ENCODE results near the gene APOBEC2. TPM values are rescaled to one million over a fixed set of nuclear protein-coding genes. Genes with fewer than 3 reads are reported as not detected.
A peak's percentile ranks its signal among the peaks of the same experiment; 100 is the strongest.

Gene APOBEC2
- total and polyA plus RNA-seq, 2 experiments from 2014 or later, result not detected

DNA sequence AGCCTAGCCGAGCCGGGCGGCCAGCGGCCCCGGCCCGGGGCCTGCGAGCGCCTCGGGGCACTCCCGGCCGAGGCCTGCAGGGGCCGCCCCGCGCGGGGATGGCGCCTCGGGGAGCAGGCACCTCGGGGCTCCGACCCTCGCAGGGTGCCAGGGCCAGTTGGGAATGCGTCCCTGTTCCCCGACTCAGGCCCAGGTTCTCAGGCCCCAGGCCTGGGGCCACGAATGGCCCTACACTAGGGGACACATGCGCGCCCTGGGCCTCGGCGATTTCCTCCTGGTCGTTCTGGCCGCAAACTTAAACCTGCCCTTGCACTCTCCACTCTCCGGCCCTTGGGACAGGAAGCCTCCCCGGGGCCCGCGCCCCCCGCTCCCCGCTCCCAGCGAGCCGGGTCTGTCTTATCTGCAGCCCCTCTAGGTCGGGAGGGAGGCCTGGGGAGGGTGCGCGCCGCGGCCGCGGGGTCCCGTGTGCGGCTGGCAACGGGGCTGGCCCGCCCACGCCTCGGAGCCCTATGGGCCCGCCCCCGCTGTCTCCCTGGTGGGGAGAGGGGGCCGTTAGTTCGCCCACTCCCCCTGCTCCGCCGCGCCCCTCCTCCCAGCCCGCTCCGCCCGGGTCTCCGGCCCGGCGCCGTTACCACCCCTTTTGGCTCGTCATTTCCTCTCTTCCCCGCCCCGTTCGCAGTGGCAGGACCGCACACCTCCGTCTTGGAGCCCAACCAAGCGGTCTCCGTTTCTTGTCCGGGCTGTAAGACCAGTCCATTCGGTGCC is 20.4 kb downstream of the APOBEC2 start:
- H4K20me1 ChIP-seq (ENCODE audit: insufficient read depth), result no peaks in the 10 kb centered on the region

DNA sequence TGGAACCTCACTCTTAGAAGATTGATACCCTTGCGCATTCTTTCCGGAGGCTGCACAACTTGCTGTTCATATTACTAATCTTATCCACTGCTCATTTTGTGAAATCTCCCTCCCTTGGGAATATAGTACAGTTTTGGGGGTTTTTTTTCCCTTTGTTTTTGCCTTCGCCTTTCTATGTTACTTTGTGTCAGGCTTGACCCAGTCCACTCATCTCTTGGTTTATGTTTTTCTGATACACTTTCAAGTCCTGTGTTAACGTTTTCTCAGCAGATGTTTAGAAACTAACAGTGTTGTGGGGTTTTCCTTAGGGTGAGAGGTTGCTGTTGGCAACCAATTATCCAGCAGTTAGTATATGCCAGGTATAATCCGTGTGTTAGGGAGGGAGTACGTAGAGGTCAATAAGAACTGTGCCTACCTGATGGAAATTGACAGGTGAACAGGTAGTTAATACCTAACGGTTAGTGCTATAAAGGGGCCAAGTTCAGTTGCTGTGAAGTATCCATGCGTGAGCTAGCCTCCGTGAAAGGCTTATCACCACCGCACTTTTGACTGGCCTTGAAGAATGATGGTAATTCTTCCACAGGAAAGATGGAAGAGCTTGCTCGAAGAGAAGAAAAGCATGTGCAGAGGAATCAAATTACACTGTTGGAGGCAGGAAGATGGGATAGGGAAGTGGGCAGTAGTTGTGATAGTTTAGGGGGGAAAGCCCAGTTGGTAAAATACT is 21.1 kb downstream of the APOBEC2 start:
- 9 to 10% methylated on average over 11 of the region's 11 CpGs for WGBS, 2 experiments (ENCODE audit: low coverage in 1 of 2, low lambda C conversion rate in 2 of 2, missing lambda C conversion rate in 2 of 2)
- H3K79me2 ChIP-seq (ENCODE audit: insufficient read depth), result peaks cover 59% of the 10 kb centered on the region

More for the DNA sequence above, 20.4 kb downstream of the APOBEC2 start:
- 1 to 3% methylated on average over 40 to 57 of the region's 74 CpGs for WGBS, 2 experiments (ENCODE audit: low coverage in 1 of 2, low lambda C conversion rate in 2 of 2, missing lambda C conversion rate in 2 of 2)
- H2AFZ ChIP-seq, result peak overlapping the region; percentile 90
- peak overlapping the region; percentile 97 for H3K27ac ChIP-seq
- no peak for DNase-seq
- peaks cover 35% of the 10 kb centered on the region for H3K4me1 ChIP-seq (ENCODE audit: insufficient read depth)
- H3K9ac ChIP-seq, result peak overlapping the region; percentile 99
- in situ Hi-C loops (cut with MboI), result no loop called here
- no peaks in the 10 kb centered on the region for H3K9me2 ChIP-seq (ENCODE audit: insufficient read depth)
- no peaks in the 10 kb centered on the region for H3K36me3 ChIP-seq (ENCODE audit: low read depth)
- H3K79me2 ChIP-seq (ENCODE audit: insufficient read depth), result peaks cover 51% of the 10 kb centered on the region
- no peaks in the 10 kb centered on the region for H3K27me3 ChIP-seq (replicated peaks; ENCODE audit: insufficient read depth)
- peaks cover 37% of the 10 kb centered on the region; the same call in 1 of the 2 replicates for H3F3A ChIP-seq (ENCODE audit: insufficient read depth)
- peak overlapping the region; percentile 87 for H3K4me3 ChIP-seq
- TF ChIP-seq EZH2 (IDR thresholded peaks at IDR 0.05; ENCODE audit: insufficient read depth, poor library complexity, severe bottlenecking) (no peak), EZH2phosphoT487 (IDR thresholded peaks at IDR 0.05; ENCODE audit: insufficient read depth, low read depth) (no peak)
- peak overlapping the region; percentile 99 for H3K4me2 ChIP-seq (ENCODE audit: unreplicated experiment)
- no peaks in the 10 kb centered on the region for H3K9me3 ChIP-seq (ENCODE audit: low read depth)

DNA sequence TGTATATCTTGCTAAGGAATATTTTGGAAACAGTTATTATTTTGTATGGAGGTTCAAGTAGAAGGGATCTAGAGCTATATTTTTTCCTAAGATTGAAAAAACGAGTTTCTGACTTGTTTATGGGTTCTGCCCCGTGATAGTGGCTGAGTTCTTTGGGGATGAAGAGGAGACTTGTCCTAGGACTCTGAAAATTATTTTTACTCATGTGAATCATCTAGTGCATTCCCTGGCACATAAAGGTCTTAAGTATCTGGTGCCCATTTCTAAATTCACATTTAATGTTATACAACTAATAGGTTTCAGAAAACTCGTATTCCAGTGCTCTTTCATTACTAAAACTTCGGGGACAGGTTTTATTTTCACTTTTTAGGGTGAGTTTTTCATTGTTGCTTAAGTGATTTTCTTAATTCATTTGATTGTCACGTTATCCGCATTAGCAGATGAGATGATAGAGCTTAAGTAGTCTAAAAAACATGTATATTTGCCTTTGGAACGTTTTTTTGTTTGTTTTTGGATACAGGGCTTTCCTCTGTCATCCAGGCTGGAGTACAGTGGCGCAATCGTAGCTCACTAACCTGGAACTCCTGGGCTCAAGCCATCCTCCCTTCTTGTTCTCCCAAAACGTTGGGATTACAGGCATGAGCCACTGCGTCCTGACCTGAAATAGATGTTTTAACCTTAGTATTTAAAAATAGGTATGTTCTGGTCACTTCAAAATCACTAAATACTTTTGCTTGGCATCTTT is 21.9 kb downstream of the APOBEC2 start:
- H3F3A ChIP-seq (ENCODE audit: insufficient read depth), result peaks cover 37% of the 10 kb centered on the region; the same call in 1 of the 2 replicates
- H3K9me3 ChIP-seq (ENCODE audit: low read depth), result no peaks in the 10 kb centered on the region
- 28 to 33% methylated on average over 11 of the region's 11 CpGs for WGBS, 2 experiments (ENCODE audit: low coverage in 1 of 2, low lambda C conversion rate in 2 of 2, missing lambda C conversion rate in 2 of 2)
- H3K79me2 ChIP-seq (ENCODE audit: insufficient read depth), result peaks cover 66% of the 10 kb centered on the region
- H3K4me1 ChIP-seq (ENCODE audit: insufficient read depth), result peaks cover 35% of the 10 kb centered on the region
- peaks cover 9% of the 10 kb centered on the region for H3K36me3 ChIP-seq (ENCODE audit: low read depth)
- H3K27ac ChIP-seq, result peak overlapping the region; percentile 97
- H4K20me1 ChIP-seq (ENCODE audit: insufficient read depth), result no peaks in the 10 kb centered on the region
- TF ChIP-seq EZH2 (IDR thresholded peaks at IDR 0.05; ENCODE audit: insufficient read depth, poor library complexity, severe bottlenecking) (no peak), EZH2phosphoT487 (IDR thresholded peaks at IDR 0.05; ENCODE audit: insufficient read depth, low read depth) (no peak)
- H2AFZ ChIP-seq, result peak overlapping the region; percentile 90
- peak overlapping the region; percentile 99 for H3K4me2 ChIP-seq (ENCODE audit: unreplicated experiment)
- peak; percentile 66 for DNase-seq
- peak overlapping the region; percentile 99 for H3K9ac ChIP-seq
- H3K27me3 ChIP-seq (replicated peaks; ENCODE audit: insufficient read depth), result no peaks in the 10 kb centered on the region
- peak overlapping the region; percentile 87 for H3K4me3 ChIP-seq
- in situ Hi-C loops (cut with MboI), result no loop called here
- H3K9me2 ChIP-seq (ENCODE audit: insufficient read depth), result no peaks in the 10 kb centered on the region

More for the DNA sequence above, 21.1 kb downstream of the APOBEC2 start:
- in situ Hi-C loops (cut with MboI), result no loop called here
- no peaks in the 10 kb centered on the region for H4K20me1 ChIP-seq (ENCODE audit: insufficient read depth)
- H3K4me2 ChIP-seq (ENCODE audit: unreplicated experiment), result peak overlapping the region; percentile 99
- H3K36me3 ChIP-seq (ENCODE audit: low read depth), result peaks cover 2% of the 10 kb centered on the region
- no peaks in the 10 kb centered on the region for H3K27me3 ChIP-seq (replicated peaks; ENCODE audit: insufficient read depth)
- no peak for TF ChIP-seq EZH2 (IDR thresholded peaks at IDR 0.05; ENCODE audit: insufficient read depth, poor library complexity, severe bottlenecking)
- no peak for TF ChIP-seq EZH2phosphoT487 (IDR thresholded peaks at IDR 0.05; ENCODE audit: insufficient read depth, low read depth)
- H3F3A ChIP-seq (ENCODE audit: insufficient read depth), result peaks cover 37% of the 10 kb centered on the region; the same call in 1 of the 2 replicates
- H3K9ac ChIP-seq, result peak overlapping the region; percentile 99
- peaks cover 35% of the 10 kb centered on the region for H3K4me1 ChIP-seq (ENCODE audit: insufficient read depth)
- H3K4me3 ChIP-seq, result peak overlapping the region; percentile 87
- no peaks in the 10 kb centered on the region for H3K9me2 ChIP-seq (ENCODE audit: insufficient read depth)
- peak overlapping the region; percentile 97 for H3K27ac ChIP-seq
- DNase-seq, result peak; percentile 86
- H3K9me3 ChIP-seq (ENCODE audit: low read depth), result no peaks in the 10 kb centered on the region
- peak overlapping the region; percentile 90 for H2AFZ ChIP-seq

Measured in GM23248 (cell line).